ENCODE data around the gene ITGA11.
A peak's percentile ranks its signal among the peaks of the same experiment; 100 is the strongest.

Gene ITGA11

GRCh38 chr15:68340726-68341671, 91.0 kb downstream of the ITGA11 start:
- DNase-seq (ENCODE audit: insufficient read length, low spot score) (no peak), FAIRE-seq (no peak)
- TF ChIP-seq POLR2A (IDR thresholded peaks at IDR 0.05; ENCODE audit: low read depth, low read length) = no peak

GRCh38 chr15:68339481-68339880, 92.5 kb downstream of the ITGA11 start:
- no peak for FAIRE-seq
- no peak for DNase-seq (ENCODE audit: insufficient read length, low spot score)
- no peak for TF ChIP-seq POLR2A (IDR thresholded peaks at IDR 0.05; ENCODE audit: low read depth, low read length)

- FAIRE-seq (no peak), DNase-seq (ENCODE audit: insufficient read length, low spot score) (no peak)
- TF ChIP-seq POLR2A (IDR thresholded peaks at IDR 0.05; ENCODE audit: low read depth, low read length) = no peak
Measured at GRCh38 chr15:68337826-68338225, 94.1 kb downstream of the ITGA11 start.

GRCh38 chr15:68336516-68336915, 95.4 kb downstream of the ITGA11 start:
- DNase-seq (ENCODE audit: insufficient read length, low spot score) (no peak), FAIRE-seq (no peak)
- TF ChIP-seq POLR2A (IDR thresholded peaks at IDR 0.05; ENCODE audit: low read depth, low read length) = no peak

- FAIRE-seq = no peak
Measured at GRCh38 chr15:68335655-68336054, 96.3 kb downstream of the ITGA11 start.

GRCh38 chr15:68335251-68335650, 96.7 kb downstream of the ITGA11 start:
- peak; percentile 68 for DNase-seq (ENCODE audit: insufficient read length, low spot score)
- FAIRE-seq = no peak
- TF ChIP-seq POLR2A (IDR thresholded peaks at IDR 0.05; ENCODE audit: low read depth, low read length) = no peak

More at GRCh38 chr15:68335655-68336054, 96.3 kb downstream of the ITGA11 start:
- no peak for TF ChIP-seq POLR2A (IDR thresholded peaks at IDR 0.05; ENCODE audit: low read depth, low read length)
- no peak for DNase-seq (ENCODE audit: insufficient read length, low spot score)

GRCh38 chr15:68334661-68335124, 97.3 kb downstream of the ITGA11 start:
- DNase-seq (ENCODE audit: insufficient read length, low spot score) = peak; percentile 24
- no peak for FAIRE-seq
- TF ChIP-seq POLR2A (IDR thresholded peaks at IDR 0.05; ENCODE audit: low read depth, low read length) = no peak

GRCh38 chr15:68333775-68334470, 98.0 kb downstream of the ITGA11 start:
- DNase-seq (ENCODE audit: insufficient read length, low spot score) (peak; percentile 27), FAIRE-seq (no peak)

GRCh38 chr15:68332266-68332665, 99.7 kb downstream of the ITGA11 start:
- TF ChIP-seq POLR2A (IDR thresholded peaks at IDR 0.05; ENCODE audit: low read depth, low read length) = no peak
- FAIRE-seq (no peak), DNase-seq (ENCODE audit: insufficient read length, low spot score) (no peak)

More at GRCh38 chr15:68333775-68334470, 98.0 kb downstream of the ITGA11 start:
- no peak for TF ChIP-seq POLR2A (IDR thresholded peaks at IDR 0.05; ENCODE audit: low read depth, low read length)

- no peak for TF ChIP-seq POLR2A (IDR thresholded peaks at IDR 0.05; ENCODE audit: low read depth, low read length)
- DNase-seq (ENCODE audit: insufficient read length, low spot score) (no peak), FAIRE-seq (no peak)
Measured at GRCh38 chr15:68330901-68331300, 101.1 kb downstream of the ITGA11 start.

GRCh38 chr15:68330416-68330815, 101.5 kb downstream of the ITGA11 start:
- no peak for TF ChIP-seq POLR2A (IDR thresholded peaks at IDR 0.05; ENCODE audit: low read depth, low read length)
- no peak for DNase-seq (ENCODE audit: insufficient read length, low spot score)
- no peak for FAIRE-seq

GRCh38 chr15:68328964-68329363, 103.0 kb downstream of the ITGA11 start:
- DNase-seq (ENCODE audit: insufficient read length, low spot score) (no peak), FAIRE-seq (no peak)
- TF ChIP-seq POLR2A (IDR thresholded peaks at IDR 0.05; ENCODE audit: low read depth, low read length) = no peak

- DNase-seq (ENCODE audit: insufficient read length, low spot score) = no peak
- no peak for TF ChIP-seq POLR2A (IDR thresholded peaks at IDR 0.05; ENCODE audit: low read depth, low read length)
- FAIRE-seq = no peak
Measured at GRCh38 chr15:68328443-68328842, 103.5 kb downstream of the ITGA11 start.

- no peak for FAIRE-seq
- no peak for TF ChIP-seq POLR2A (IDR thresholded peaks at IDR 0.05; ENCODE audit: low read depth, low read length)
Measured at GRCh38 chr15:68326711-68327354, 105.1 kb downstream of the ITGA11 start.

More at GRCh38 chr15:68326711-68327354, 105.1 kb downstream of the ITGA11 start:
- no peak for DNase-seq (ENCODE audit: insufficient read length, low spot score)

Measured in H54 (cell line).